SK-N-SH (cell line): ENCODE results near the gene SLC22A14. TPM values are rescaled to one million over a fixed set of nuclear protein-coding genes. Genes with fewer than 3 reads are reported as not detected.

ENCODE experiments used
- CTCF ChIA-PET: fragments of 300-600, 350-600 bp; formaldehyde crosslinking; extraction: SDS; loops from one replicate; lab custom pipeline; 2021; lab: Yijun Ruan, JAX
- POLR2A ChIA-PET: fragments of 350-600 bp; sonication (Branson Sonifier 250); formaldehyde crosslinking; extraction: SDS; loops from one replicate; lab custom pipeline; 2020; ENCODE audit warnings: antibody characterized with exemption, inconsistent platforms; lab: Yijun Ruan, JAX
- DNase-seq: peaks from one replicate; pipeline ENCODE4 v3.0.0; 2012
- H2AFZ ChIP-seq: fragments of 200-600 bp; sonication (generic); 2 replicates; pipeline ENCODE4 v1.8.1; 2016; ENCODE audit warnings: antibody characterized with exemption, mild to moderate bottlenecking, low read depth
- H3F3A ChIP-seq: fragments of 200-600 bp; sonication (generic); replicated peaks from 2 replicates; pipeline ENCODE3; 2016; ENCODE audit warnings: antibody characterized with exemption, mild to moderate bottlenecking; ENCODE audit not compliant: insufficient read depth
- H3K27ac ChIP-seq, 2 experiments: fragments of 200-500 bp in 1 of 2; fragments of 200-600 bp in 1 of 2; sonication (Bioruptor generic) in 1 of 2; sonication (generic), shearing (Covaris generic) in 1 of 2; 2 replicates each; pipeline versions ENCODE4 v1.5.1 to v1.6.1; 2014 to 2016; ENCODE audit warnings: low read depth in 2 of 2, inconsistent platforms in 1 of 2, low read length in 1 of 2, mild to moderate bottlenecking in 1 of 2, mixed read lengths in 1 of 2
- H3K27me3 ChIP-seq: fragments of 200-600 bp; sonication (generic), shearing (Covaris generic); 2 replicates; pipeline ENCODE4 v1.6.1; 2016; ENCODE audit warnings: mixed run types; ENCODE audit not compliant: insufficient read depth
- H3K36me3 ChIP-seq, 2 experiments: fragments of 200-500 bp in 1 of 2; fragments of 200-600 bp in 1 of 2; sonication (Bioruptor generic) in 1 of 2; sonication (generic) in 1 of 2; replicated peaks in 1 of 2; 2 replicates each; pipeline versions ENCODE3 to v1.5.1; 2014 to 2016; ENCODE audit warnings: low read length in 1 of 2, mild to moderate bottlenecking in 1 of 2; ENCODE audit not compliant: insufficient read depth in 2 of 2, control insufficient read depth in 1 of 2
- H3K4me1 ChIP-seq, 2 experiments: fragments of 200-500 bp in 1 of 2; fragments of 200-600 bp in 1 of 2; sonication (Bioruptor generic) in 1 of 2; sonication (generic), shearing (Covaris generic) in 1 of 2; 2 replicates each; pipeline versions ENCODE4 v1.5.1 to v1.6.1; 2014 to 2016; ENCODE audit warnings: low read depth in 1 of 2, low read length in 1 of 2, mixed run types in 1 of 2; ENCODE audit not compliant: insufficient read depth in 2 of 2, control insufficient read depth in 1 of 2
- H3K4me2 ChIP-seq: fragments of 200-600 bp; sonication (generic), shearing (Covaris generic); 2 replicates; pipeline ENCODE4 v1.6.1; 2017; ENCODE audit warnings: mixed run types
- H3K4me3 ChIP-seq, 2 experiments: fragments of 200-500 bp in 1 of 2; fragments of 200-600 bp in 1 of 2; sonication (Bioruptor generic) in 1 of 2; sonication (generic), shearing (Covaris generic) in 1 of 2; 2 replicates each; pipeline versions ENCODE4 v1.5.1 to v1.8.1; 2014 to 2016; ENCODE audit warnings: low read depth in 2 of 2, inconsistent platforms in 1 of 2, low read length in 1 of 2, mild to moderate bottlenecking in 1 of 2, mixed read lengths in 1 of 2, moderate library complexity in 1 of 2
- H3K79me2 ChIP-seq: fragments of 200-600 bp; sonication (generic); 2 replicates; pipeline ENCODE4 v1.8.1; 2017; ENCODE audit warnings: mild to moderate bottlenecking; ENCODE audit not compliant: insufficient read depth
- H3K9ac ChIP-seq: fragments of 200-600 bp; sonication (generic); 2 replicates; pipeline ENCODE4 v1.6.1; 2017; ENCODE audit warnings: mixed run types
- H3K9me2 ChIP-seq: fragments of 200-600 bp; sonication (generic); 2 replicates; pipeline ENCODE4 v1.6.1; 2017; ENCODE audit warnings: mixed run types
- H3K9me3 ChIP-seq: fragments of 200-600 bp; sonication (generic); 2 replicates; pipeline ENCODE4 v1.6.1; 2017; ENCODE audit warnings: mixed run types, mild to moderate bottlenecking, moderate library complexity
- H4K20me1 ChIP-seq: fragments of 200-600 bp; sonication (generic); 2 replicates; pipeline ENCODE4 v1.6.1; 2017; ENCODE audit warnings: mild to moderate bottlenecking, mixed run types; ENCODE audit not compliant: insufficient read depth
- EP300 ChIP-seq, 2 experiments: IDR thresholded peaks; 2 replicates each; pipeline versions ENCODE4 v1.4.0 to v1.6.1; 2012; ENCODE audit warnings: borderline replicate concordance in 1 of 2, low read depth in 1 of 2, low read length in 1 of 2
- FOSL2 ChIP-seq: IDR thresholded peaks from 2 replicates; pipeline ENCODE4 v1.4.0; 2012; ENCODE audit warnings: low read depth, mild to moderate bottlenecking, moderate library complexity, borderline replicate concordance
- MXI1 ChIP-seq: IDR thresholded peaks from 2 replicates; pipeline ENCODE4 v1.6.1; 2012; ENCODE audit warnings: mild to moderate bottlenecking, low read depth, low read length, improper control_type of control experiment
- NFIC ChIP-seq: IDR thresholded peaks from 2 replicates; pipeline ENCODE4 v1.4.0; 2012; ENCODE audit warnings: borderline replicate concordance
- RAD21 ChIP-seq: IDR thresholded peaks from 2 replicates; pipeline ENCODE4 v1.6.1; 2012; ENCODE audit warnings: mild to moderate bottlenecking, low read length
- RCOR1 ChIP-seq: fragments of 150-350 bp; IDR thresholded peaks from 2 replicates; pipeline ENCODE4 v1.6.1; 2017; ENCODE audit warnings: antibody characterized with exemption, low read length
- SIN3A ChIP-seq: IDR thresholded peaks from 2 replicates; pipeline ENCODE4 v1.6.1; 2012; ENCODE audit warnings: low read depth, mild to moderate bottlenecking, low read length, moderate library complexity, borderline replicate concordance
- TAF1 ChIP-seq: IDR thresholded peaks from 2 replicates; pipeline ENCODE4 v1.6.1; 2012; ENCODE audit warnings: low read depth, mild to moderate bottlenecking, low read length, moderate library complexity, borderline replicate concordance
- TCF12 ChIP-seq: IDR thresholded peaks from 2 replicates; pipeline ENCODE4 v1.4.0; 2012
- TEAD4 ChIP-seq: IDR thresholded peaks from 2 replicates; pipeline ENCODE4 v1.4.0; 2012; ENCODE audit warnings: mild to moderate bottlenecking, borderline replicate concordance; ENCODE audit not compliant: insufficient read depth
- WGBS: methylation state at CpG from one replicate; pipeline ENCODE4 v1.1.6; 2017; ENCODE audit warnings: low lambda C conversion rate; 5-methylcytosine and 5-hydroxymethylcytosine counted together
- polyA plus RNA-seq, 3 experiments: library from polyadenylated mRNA; depleted of rRNA; stranded (reverse); fragments of >200 nt; gene quantifications; 2 replicates each; pipeline ENCODE4 v1.2.3, GENCODE V29; 2012
- TF ChIP-seq, protein P1 (sequence below): fragments of 150-350 bp; IDR thresholded peaks from 2 replicates; pipeline ENCODE4 v1.6.1; 2016; ENCODE audit warnings: mild to moderate bottlenecking, low read depth, low read length
- TF ChIP-seq, protein P2 (sequence below): IDR thresholded peaks from 2 replicates; pipeline ENCODE4 v1.4.0; 2012; ENCODE audit warnings: low read depth, borderline replicate concordance

Gene SLC22A14
- polyA plus RNA-seq, 1 of the 3 experiments (the other 2 are of a cell fraction), result 0.16 TPM

DNA sequence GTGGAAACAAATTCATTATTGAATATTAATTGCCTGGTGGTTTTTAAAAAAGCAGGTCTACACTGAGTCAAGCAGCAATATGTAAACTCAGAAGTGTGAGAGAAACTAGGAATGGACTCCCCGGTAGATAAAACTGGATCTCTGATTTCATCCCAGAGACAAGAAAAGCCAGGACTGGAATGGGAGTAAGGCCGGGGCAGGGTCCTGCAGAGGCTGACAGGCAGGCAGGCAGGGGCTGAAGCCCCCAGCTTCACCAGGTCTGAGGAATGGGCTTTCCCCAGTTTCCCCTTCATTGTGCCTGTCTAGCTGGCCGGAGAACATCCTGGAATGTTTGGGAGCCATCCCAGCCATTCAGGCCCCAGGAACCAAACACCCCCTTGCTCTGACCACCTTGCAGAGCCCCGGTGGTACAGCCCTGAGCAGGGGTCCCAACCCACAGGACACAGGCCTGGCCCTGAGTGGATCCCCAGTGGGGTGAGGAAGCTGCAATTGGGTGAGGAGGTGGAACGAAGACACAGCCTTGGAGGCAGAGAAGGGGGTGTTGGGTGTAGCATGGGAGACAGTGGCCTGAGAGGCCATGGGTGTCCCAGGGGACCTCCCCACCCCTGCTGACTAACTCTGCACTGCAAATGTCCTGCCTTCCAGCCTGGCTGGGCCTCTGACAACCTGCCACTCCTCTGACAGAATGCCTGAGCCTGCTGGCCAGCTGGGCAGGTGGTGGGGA, 32.8 kb downstream of the SLC22A14 start:
- DNase-seq, result peak; percentile 58

DNA sequence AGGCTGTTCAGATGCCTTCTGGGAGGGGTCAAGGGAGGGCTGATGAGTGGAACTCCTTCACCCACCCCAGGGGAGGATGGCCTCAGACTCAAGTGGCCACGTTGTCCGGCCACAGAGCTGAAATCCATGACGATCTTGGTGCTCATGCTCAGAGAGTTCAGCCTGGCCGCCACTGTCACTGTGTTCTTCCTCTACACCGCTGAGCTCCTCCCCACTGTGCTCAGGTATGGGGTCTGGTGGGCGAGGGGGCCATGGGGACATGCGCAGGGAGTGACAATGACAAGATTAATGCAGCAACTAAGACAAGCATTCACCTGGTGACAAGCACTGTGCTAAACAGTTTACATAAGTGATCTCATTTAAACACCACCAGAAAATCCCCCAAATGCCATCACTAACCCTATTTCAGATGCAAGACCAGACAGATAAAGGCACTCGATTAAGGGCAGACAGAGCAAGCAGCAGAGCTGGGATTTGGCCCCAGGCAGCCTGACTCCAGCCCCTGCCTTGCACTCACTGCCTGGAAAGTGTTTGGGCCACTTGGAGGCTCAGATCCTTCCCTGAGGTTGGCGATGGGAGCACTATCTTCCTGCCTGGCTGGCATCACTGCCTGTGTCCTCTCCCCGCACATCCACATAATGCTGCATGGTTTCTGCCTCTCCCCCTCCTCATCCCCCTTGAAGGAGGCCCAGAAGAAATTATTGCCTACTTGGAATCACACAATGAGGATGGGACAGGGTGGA, 33.6 kb downstream of the SLC22A14 start:
- H3K27ac ChIP-seq, result no peak overlapping the region
- H3K4me2 ChIP-seq, result no peak overlapping the region
- H3F3A ChIP-seq, result no peaks in the 10 kb centered on the region
- WGBS, result 62% methylated on average over 10 of the region's 10 CpGs
- ChIA-PET POLR2A (no interaction called here), CTCF (interaction anchor here (0.8 to 3.5 kb wide), 4 partner anchors 13 to 164 kb away, joined by 3 to 15 read pairs (median 3); partner anchors contain the start of gene XYLB)
- DNase-seq, result no peak
- H3K4me3 ChIP-seq, result no peak overlapping the region
- no peaks in the 10 kb centered on the region for H3K36me3 ChIP-seq
- TF ChIP-seq TCF12 (no peak), MXI1 (no peak), TAF1 (no peak)
- peaks cover 0 to 22% of the 10 kb centered on the region in 2 experiments; a peak in 1 of 4 replicates for H3K4me1 ChIP-seq
- H4K20me1 ChIP-seq, result no peaks in the 10 kb centered on the region
- no peak overlapping the region for H2AFZ ChIP-seq
- H3K27me3 ChIP-seq, result no peaks in the 10 kb centered on the region; the same call in 1 of the 2 replicates
- no peaks in the 10 kb centered on the region for H3K79me2 ChIP-seq
- H3K9ac ChIP-seq, result no peak overlapping the region
- H3K9me2 ChIP-seq, result no peaks in the 10 kb centered on the region
- H3K9me3 ChIP-seq, result no peaks in the 10 kb centered on the region

More for the DNA sequence above, 32.8 kb downstream of the SLC22A14 start:
- Histone ChIP-seq H3K4me2 (no peak overlapping the region), H3K36me3 (no peaks in the 10 kb centered on the region), H3K9me3 (no peaks in the 10 kb centered on the region), H3K9ac (no peak overlapping the region), H3K79me2 (no peaks in the 10 kb centered on the region), H2AFZ (no peak overlapping the region), H3K4me1 (peaks cover 0 to 22% of the 10 kb centered on the region in 2 experiments; a peak in 1 of 4 replicates), H4K20me1 (no peaks in the 10 kb centered on the region), H3K4me3 (no peak overlapping the region), H3K9me2 (no peaks in the 10 kb centered on the region), H3K27ac (peak overlapping the region in 1 of 2 experiments; percentile 34; a peak in 1 of 4 replicates), H3F3A (no peaks in the 10 kb centered on the region), H3K27me3 (no peaks in the 10 kb centered on the region; the same call in 1 of the 2 replicates)
- 31% methylated on average over 3 of the region's 5 CpGs for WGBS
- TF ChIP-seq, protein P1, sequence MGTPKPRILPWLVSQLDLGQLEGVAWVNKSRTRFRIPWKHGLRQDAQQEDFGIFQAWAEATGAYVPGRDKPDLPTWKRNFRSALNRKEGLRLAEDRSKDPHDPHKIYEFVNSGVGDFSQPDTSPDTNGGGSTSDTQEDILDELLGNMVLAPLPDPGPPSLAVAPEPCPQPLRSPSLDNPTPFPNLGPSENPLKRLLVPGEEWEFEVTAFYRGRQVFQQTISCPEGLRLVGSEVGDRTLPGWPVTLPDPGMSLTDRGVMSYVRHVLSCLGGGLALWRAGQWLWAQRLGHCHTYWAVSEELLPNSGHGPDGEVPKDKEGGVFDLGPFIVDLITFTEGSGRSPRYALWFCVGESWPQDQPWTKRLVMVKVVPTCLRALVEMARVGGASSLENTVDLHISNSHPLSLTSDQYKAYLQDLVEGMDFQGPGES, result no peak
- TF ChIP-seq FOSL2 (no peak), EP300 (IDR thresholded peaks at IDR 0.05; ENCODE audit: borderline replicate concordance in 1 of 2, low read depth in 1 of 2, low read length in 1 of 2) (no peak), RCOR1 (no peak), SIN3A (no peak), TEAD4 (no peak), TAF1 (no peak), NFIC (no peak), RAD21 (no peak)
- TF ChIP-seq, protein P2, sequence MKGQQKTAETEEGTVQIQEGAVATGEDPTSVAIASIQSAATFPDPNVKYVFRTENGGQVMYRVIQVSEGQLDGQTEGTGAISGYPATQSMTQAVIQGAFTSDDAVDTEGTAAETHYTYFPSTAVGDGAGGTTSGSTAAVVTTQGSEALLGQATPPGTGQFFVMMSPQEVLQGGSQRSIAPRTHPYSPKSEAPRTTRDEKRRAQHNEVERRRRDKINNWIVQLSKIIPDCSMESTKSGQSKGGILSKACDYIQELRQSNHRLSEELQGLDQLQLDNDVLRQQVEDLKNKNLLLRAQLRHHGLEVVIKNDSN, result no peak
- CTCF ChIA-PET, result interaction anchor here (0.8 to 3.5 kb wide), 5 partner anchors 14 to 165 kb away, joined by 3 to 15 read pairs (median 3); partner anchors contain the start of gene XYLB
- POLR2A ChIA-PET, result no interaction called here
